ENCODE measurements around the gene GOLGA8M.
"Not testable (repeated sequence)": the region's sequence is repeated elsewhere in the genome, so short reads cannot be mapped to it uniquely, and the experiment has no call there.

The GOLGA8M gene

DNA sequence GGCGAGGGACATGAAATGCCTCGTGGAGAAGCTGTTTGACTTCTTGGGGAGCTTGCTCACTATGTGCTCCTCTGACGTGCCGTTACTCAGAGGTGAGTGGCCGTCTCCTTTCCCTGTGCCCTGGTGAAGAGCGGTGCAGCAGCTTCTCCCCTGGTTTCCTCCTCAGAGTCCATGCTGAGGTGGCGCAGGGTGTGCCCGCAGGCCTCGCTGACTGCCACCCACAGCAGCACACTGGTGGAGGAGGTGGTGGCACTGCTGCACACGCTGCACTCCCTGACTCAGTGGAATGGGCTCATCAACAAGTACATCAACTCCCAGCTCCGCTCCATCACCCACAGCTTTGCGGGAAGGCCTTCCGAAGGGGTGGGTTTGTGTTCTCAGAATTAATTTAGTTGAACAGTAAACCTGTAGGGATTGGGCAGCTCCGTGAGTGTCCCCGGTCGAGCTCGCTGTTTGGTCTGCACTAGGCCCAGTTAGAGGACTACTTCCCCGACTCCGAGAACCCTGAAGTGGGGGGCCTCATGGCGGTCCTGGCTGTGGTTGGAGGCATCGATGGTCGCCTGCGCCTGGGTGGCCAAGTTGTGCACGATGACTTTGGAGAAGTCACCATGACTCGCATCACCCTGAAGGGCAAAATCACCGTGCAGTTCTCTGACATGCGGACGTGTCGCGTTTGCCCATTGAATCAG, 56.7 kb downstream of the GOLGA8M start:
- not testable (repeated sequence) for DNase-seq

- DNase-seq: not testable (repeated sequence)
Measured at GRCh38 chr15:28654194-28654593, 58.0 kb downstream of the GOLGA8M start.

GRCh38 chr15:28652538-28652937, 59.7 kb downstream of the GOLGA8M start:
- not testable (repeated sequence) for DNase-seq

Data from GDM1 (cell line).